HepG2 (cell line): ENCODE measurements around the gene UBR4. TPM values are rescaled to one million over a fixed set of nuclear protein-coding genes. Genes with fewer than 3 reads are reported as not detected.

Source experiments
- ATAC-seq: fragments of 200-7000 bp; cut with Tn5 transposase; 3 replicates; pipeline ENCODE4 v1.9.1; 2020; ENCODE audit warnings: mild to moderate bottlenecking, moderate library complexity
- BruUV-seq: library from RNA; stranded (reverse); fragments of 400-500 nt; replicated peaks from 2 replicates; lab custom pipeline; 2021; lab: Mats Ljungman, UMichigan
- CTCF ChIA-PET: fragments of 300-600 bp; formaldehyde crosslinking; extraction: SDS; loops from one replicate; lab custom pipeline; 2021; ENCODE audit warnings: low total read pairs, inconsistent platforms, low intra/inter-chr PET ratio; lab: Yijun Ruan, JAX
- POLR2A ChIA-PET: fragments of 350-600 bp; sonication (Branson Sonifier 250); formaldehyde crosslinking; loops from one replicate; lab custom pipeline; 2020; ENCODE audit warnings: antibody characterized with exemption, inconsistent platforms; lab: Yijun Ruan, JAX
- DNase-seq: peaks from one replicate; pipeline ENCODE4 v3.0.0-alpha.2; 2015; ENCODE audit warnings: low spot score
- FAIRE-seq: peaks from 3 replicates; lab custom pipeline; 2011; peaks lifted over from hg19 to GRCh38; lab: Jason Lieb, UNC
- H2AFZ ChIP-seq: one replicate; pipeline ENCODE4 v1.6.1; 2011; ENCODE audit warnings: low read length, inconsistent platforms
- H3K27ac ChIP-seq: fragments of 300-600 bp; 3 replicates; pipeline ENCODE4 v1.8.0; 2011; ENCODE audit warnings: mixed run types, mild to moderate bottlenecking, mixed read lengths, low read length, inconsistent platforms; ENCODE audit not compliant: insufficient read depth; ENCODE audit errors: extremely low read length
- H3K27me3 ChIP-seq, 2 experiments: fragments of 200-600 bp in 1 of 2; 2 replicates in 1 of 2; 3 replicates in 1 of 2; pipeline versions ENCODE4 v1.6.0 to v1.8.0; 2011; ENCODE audit warnings: low read length in 2 of 2, mild to moderate bottlenecking in 2 of 2, moderate library complexity in 2 of 2, inconsistent platforms in 1 of 2; ENCODE audit not compliant: insufficient read depth in 2 of 2, control insufficient read depth in 1 of 2
- H3K36me3 ChIP-seq, 2 experiments: fragments of 200-600 bp in 1 of 2; replicated peaks in 1 of 2; 2 replicates in 1 of 2; 3 replicates in 1 of 2; pipeline versions ENCODE4 v1.5.1 to v1.8.0; 2011; ENCODE audit warnings: low read length in 2 of 2, inconsistent platforms in 1 of 2; ENCODE audit not compliant: insufficient read depth in 2 of 2, control insufficient read depth in 1 of 2
- H3K4me1 ChIP-seq: 2 replicates; pipeline ENCODE4 v1.5.1; 2012; ENCODE audit warnings: low read length, inconsistent platforms; ENCODE audit not compliant: insufficient read depth
- H3K4me2 ChIP-seq: 2 replicates; pipeline ENCODE4 v1.6.0; 2011; ENCODE audit warnings: low read depth, low read length, inconsistent platforms
- H3K4me3 ChIP-seq, 3 experiments: fragments of 200-600 bp in 1 of 3; sonication (generic), shearing (Covaris generic) in 1 of 3; replicated peaks in 1 of 3; 2 replicates each; pipeline ENCODE4 v1.5.1; 2011 to 2016; ENCODE audit warnings: low read length in 3 of 3, inconsistent platforms in 2 of 3, low read depth in 2 of 3, mild to moderate bottlenecking in 2 of 3, control low read depth in 1 of 3, mixed read lengths in 1 of 3; ENCODE audit not compliant: insufficient read depth in 1 of 3
- H3K79me2 ChIP-seq: one replicate; pipeline ENCODE4 v1.6.1; 2011; ENCODE audit warnings: low read length, inconsistent platforms; ENCODE audit not compliant: insufficient read depth
- H3K9ac ChIP-seq: 2 replicates; pipeline ENCODE4 v1.6.0; 2011; ENCODE audit warnings: mild to moderate bottlenecking, low read depth, low read length, inconsistent platforms; ENCODE audit not compliant: insufficient read depth
- H3K9me3 ChIP-seq: 2 replicates; pipeline ENCODE4 v1.5.1; 2012; ENCODE audit warnings: mild to moderate bottlenecking, low read length
- H4K20me1 ChIP-seq: 2 replicates; pipeline ENCODE4 v1.6.0; 2011; ENCODE audit warnings: inconsistent platforms, mild to moderate bottlenecking, low read length, moderate library complexity; ENCODE audit not compliant: insufficient read depth
- ARID4A ChIP-seq: sonication (generic); formaldehyde crosslinking; IDR thresholded peaks from 2 replicates; pipeline ENCODE4 v1.5.0; 2020; ENCODE audit warnings: mild to moderate bottlenecking, missing genetic modification reagents, borderline replicate concordance
- LBX2 ChIP-seq: sonication (generic); formaldehyde crosslinking; IDR thresholded peaks from 2 replicates; pipeline ENCODE4 v1.5.0; 2020; ENCODE audit warnings: missing genetic modification reagents, mild to moderate bottlenecking, borderline replicate concordance
- ZBTB21 ChIP-seq: sonication (generic); formaldehyde crosslinking; IDR thresholded peaks from 2 replicates; pipeline ENCODE4 v1.4.0; 2020; ENCODE audit warnings: missing genetic modification reagents
- WGBS: methylation state at CpG from one replicate; pipeline ENCODE4 v1.1.6; 2017; ENCODE audit warnings: low lambda C conversion rate; 5-methylcytosine and 5-hydroxymethylcytosine counted together
- in situ Hi-C: cut with HindIII; loops from 2 replicates; pipeline ENCODE4 v1.10.0; 2017; ENCODE audit warnings: low pct_unique_long_range_greater_than_20kb; ENCODE audit not compliant: extremely low pct_ligation_motif_present
- intact Hi-C: fragments of 100-400 bp; cut with micrococcal nuclease; formaldehyde crosslinking; loops from one replicate; pipeline ENCODE4 v1.10.0; 2022; ENCODE audit not compliant: unreplicated experiment
- polyA plus RNA-seq, 8 experiments: library from polyadenylated mRNA; depleted of rRNA in 3 of 8; stranded (reverse) in 7 of 8; unstranded in 1 of 8; fragments of >200 nt; fragmentation: Illumina TruSeq in 4 of 8; extraction: Trizol in 4 of 8; gene quantifications; 2 replicates each; pipeline versions ENCODE4 v1.2.1 to v1.2.3, GENCODE V29; 2011 to 2016; ENCODE audit warnings: low read depth in 4 of 8, missing spikeins in 1 of 8, mixed read lengths in 1 of 8; ENCODE audit not compliant: insufficient read depth in 1 of 8
- total RNA-seq, 5 experiments: library from RNA; depleted of rRNA; stranded (reverse); fragments of >200 nt; fragmentation: Illumina TruSeq; extraction: Trizol; gene quantifications; 2 replicates each; pipeline ENCODE4 v1.2.3, GENCODE V29; 2016; ENCODE audit warnings: low read depth in 1 of 5

UBR4 gene
- total and polyA plus RNA-seq, 2 of the 13 experiments (the other 11 are each of a cell fraction or from before 2014, with no cell fraction given), result 59.1 to 106 TPM

DNA sequence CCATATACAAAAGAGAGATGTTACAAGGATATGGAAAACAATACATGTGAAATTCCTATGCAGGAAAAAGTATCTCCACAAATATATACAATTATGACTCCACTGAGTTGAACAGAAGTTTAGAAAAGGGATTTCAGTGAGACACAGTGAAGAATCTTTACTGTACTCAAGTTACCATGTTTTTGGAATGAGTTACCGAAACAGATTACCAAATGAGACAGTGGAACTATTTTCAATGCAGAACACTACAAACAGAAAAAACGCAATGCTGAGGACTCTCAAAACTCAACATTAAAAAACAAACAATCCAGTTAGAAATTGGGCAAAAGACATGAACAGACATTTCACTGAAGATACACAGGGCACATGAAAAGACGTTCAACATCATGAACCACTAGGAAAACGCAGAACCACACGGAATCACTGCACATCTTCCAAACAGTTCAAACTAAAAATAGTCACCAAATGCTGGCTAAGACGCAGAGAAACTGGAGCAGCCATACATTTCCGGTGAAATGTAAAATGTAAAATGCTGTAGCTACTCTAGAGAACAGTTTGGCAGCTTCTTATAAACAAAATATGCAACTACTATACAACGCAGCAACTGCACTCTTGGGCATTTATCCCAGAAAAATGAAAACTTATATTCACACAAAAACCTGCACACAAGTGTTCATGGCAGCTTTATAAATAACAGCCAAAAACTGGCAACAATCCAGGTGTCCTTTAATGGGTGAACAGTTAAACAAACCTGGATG lies 118.7 kb downstream of the UBR4 start:
- no peak for ATAC-seq
- Histone ChIP-seq H3K4me3 (no peak overlapping the region), H3K4me2 (no peak overlapping the region), H3K27me3 (no peaks in the 10 kb centered on the region), H3K27ac (no peak overlapping the region), H3K9ac (no peak overlapping the region), H3K9me3 (no peaks in the 10 kb centered on the region), H3K36me3 (peaks cover 45 to 99% of the 10 kb centered on the region in 2 experiments), H2AFZ (no peak overlapping the region), H4K20me1 (no peaks in the 10 kb centered on the region), H3K4me1 (peaks cover 17% of the 10 kb centered on the region), H3K79me2 (no peaks in the 10 kb centered on the region)
- ChIA-PET CTCF (no interaction called here), POLR2A (no interaction called here)
- TF ChIP-seq ZBTB21 (CRISPR knock-in tag), result no peak
- WGBS, result 91% methylated on average over 8 of the region's 8 CpGs
- FAIRE-seq, result no peak
- no TSS peak for BruUV-seq
- no peak for DNase-seq
- in situ Hi-C loops (no loop called here), intact Hi-C loops (no loop called here)

DNA sequence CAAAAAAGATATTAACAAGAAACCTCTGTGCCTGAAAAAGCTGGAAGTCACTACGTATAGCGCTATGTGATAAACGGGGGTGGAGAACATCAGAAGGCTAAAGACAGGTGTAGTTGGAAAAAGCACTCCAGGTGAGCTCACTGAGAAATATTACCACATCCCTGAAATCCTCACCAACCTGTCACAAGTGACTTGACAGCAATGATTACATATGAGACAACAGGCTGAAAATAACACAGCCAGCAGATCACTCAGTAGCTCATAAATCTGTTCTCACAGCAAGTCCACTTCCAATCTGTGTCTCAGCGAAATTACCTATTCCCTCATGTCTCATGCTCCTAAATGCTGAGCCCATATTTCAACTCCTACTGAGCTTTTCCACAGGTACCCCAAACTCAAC lies 120.5 kb downstream of the UBR4 start:
- CTCF ChIA-PET, result no interaction called here
- ATAC-seq (no peak), DNase-seq (no peak), FAIRE-seq (no peak)
- Histone ChIP-seq H3K9me3 (no peaks in the 10 kb centered on the region), H3K27me3 (no peaks in the 10 kb centered on the region), H3K27ac (no peak overlapping the region), H3K4me2 (no peak overlapping the region), H2AFZ (no peak overlapping the region), H3K4me1 (peaks cover 17% of the 10 kb centered on the region), H4K20me1 (no peaks in the 10 kb centered on the region), H3K9ac (no peak overlapping the region), H3K79me2 (no peaks in the 10 kb centered on the region), H3K36me3 (peaks cover 38 to 96% of the 10 kb centered on the region in 2 experiments), H3K4me3 (no peak overlapping the region)
- 96% methylated on average over 4 of the region's 4 CpGs for WGBS
- TF ChIP-seq LBX2 (CRISPR knock-in tag) (no peak), ARID4A (CRISPR knock-in tag) (no peak)
- no TSS peak for BruUV-seq
- POLR2A ChIA-PET, result no interaction called here
- in situ Hi-C loops, result no loop called here
- intact Hi-C loops, result loop anchor here (5.0 kb wide), 1 partner anchor 77 kb away; no protein-coding TSS in a partner anchor
